ENCODE measurements around the gene BLOC1S3.

The BLOC1S3 gene

GRCh38 chr19:45211751-45212381 lies 33.3 kb downstream of the BLOC1S3 start:
- TF ChIP-seq ESRRG (CRISPR knock-in tag; IDR thresholded peaks at IDR 0.05), result no peak
- no peak for TF ChIP-seq PATZ1 (CRISPR knock-in tag; IDR thresholded peaks at IDR 0.05; ENCODE audit: borderline replicate concordance)
- TF ChIP-seq CSRNP3 (CRISPR knock-in tag; IDR thresholded peaks at IDR 0.05), result no peak

GRCh38 chr19:45213031-45213430 lies 34.4 kb downstream of the BLOC1S3 start:
- TF ChIP-seq SNAI2 (CRISPR knock-in tag; IDR thresholded peaks at IDR 0.05) (no peak), GLIS3 (CRISPR knock-in tag; IDR thresholded peaks at IDR 0.05) (no peak), POU6F1 (CRISPR knock-in tag; IDR thresholded peaks at IDR 0.05; ENCODE audit: borderline replicate concordance, low read depth) (no peak), TOX (CRISPR knock-in tag; IDR thresholded peaks at IDR 0.05; ENCODE audit: borderline replicate concordance) (no peak), ZNF8 (CRISPR knock-in tag; IDR thresholded peaks at IDR 0.05) (no peak), ZC3H10 (CRISPR knock-in tag; IDR thresholded peaks at IDR 0.05) (no peak), ZFP3 (CRISPR knock-in tag; IDR thresholded peaks at IDR 0.05) (no peak), CREB5 (CRISPR knock-in tag; IDR thresholded peaks at IDR 0.05; ENCODE audit: low read depth) (no peak), TSHZ2 (CRISPR knock-in tag; IDR thresholded peaks at IDR 0.05) (no peak), RARB (CRISPR knock-in tag; IDR thresholded peaks at IDR 0.05) (no peak), CSDC2 (CRISPR knock-in tag; IDR thresholded peaks at IDR 0.05) (no peak), ARNTL (CRISPR knock-in tag; IDR thresholded peaks at IDR 0.05; ENCODE audit: borderline replicate concordance, low read depth) (no peak), ESRRG (CRISPR knock-in tag; IDR thresholded peaks at IDR 0.05) (no peak), PPARA (CRISPR knock-in tag; IDR thresholded peaks at IDR 0.05; ENCODE audit: borderline replicate concordance) (no peak), TCF4 (CRISPR knock-in tag; IDR thresholded peaks at IDR 0.05; ENCODE audit: borderline replicate concordance) (no peak), ZNF565 (CRISPR knock-in tag; conservative IDR thresholded peaks at IDR 0.05; ENCODE audit: low read depth) (no peak), ISL1 (CRISPR knock-in tag; IDR thresholded peaks at IDR 0.05) (no peak), PATZ1 (CRISPR knock-in tag; IDR thresholded peaks at IDR 0.05; ENCODE audit: borderline replicate concordance) (no peak), OSR1 (CRISPR knock-in tag; IDR thresholded peaks at IDR 0.05) (no peak), CSRNP3 (CRISPR knock-in tag; IDR thresholded peaks at IDR 0.05) (no peak)
- no peak for ATAC-seq

More at GRCh38 chr19:45211751-45212381, 33.3 kb downstream of the BLOC1S3 start:
- ATAC-seq, result no peak
